Measurements from ENCODE around the gene BRAT1.

Gene BRAT1

GRCh38 chr7:2518737-2519118 is 36.6 kb downstream of the BRAT1 start:
- H4K5ac ChIP-seq (ENCODE audit: low read length), result no peak overlapping the region
- H3K4ac ChIP-seq (ENCODE audit: low read depth, low read length), result no peak overlapping the region
- no peak overlapping the region for H2BK15ac ChIP-seq (replicated peaks; ENCODE audit: low read depth)
- WGBS (ENCODE audit: extremely low coverage, insufficient coverage, low lambda C conversion rate), result no CpG with 5 or more reads among the region's 41 CpGs
- peak overlapping the region; percentile 77 for H3K4me2 ChIP-seq (ENCODE audit: low read length)
- H3K18ac ChIP-seq (ENCODE audit: low read length), result peak overlapping the region; percentile 7
- H3K36me3 ChIP-seq (ENCODE audit: control insufficient read depth, insufficient read depth, low read length), result no peaks in the 10 kb centered on the region
- no peak overlapping the region for H4K8ac ChIP-seq (ENCODE audit: low read depth, low read length)
- no peak overlapping the region for H3K23ac ChIP-seq (ENCODE audit: low read length)
- H2AK5ac ChIP-seq (ENCODE audit: low read length), result no peak overlapping the region
- H3K27me3 ChIP-seq (ENCODE audit: insufficient read depth, low read length, poor library complexity), result peaks cover 9% of the 10 kb centered on the region
- H2BK5ac ChIP-seq (ENCODE audit: low read length), result no peak overlapping the region
- H3K4me3 ChIP-seq (ENCODE audit: low read length), result peak overlapping the region; percentile 32
- H3K4me1 ChIP-seq (ENCODE audit: control insufficient read depth, low read depth, low read length), result peaks cover 14% of the 10 kb centered on the region
- no peak overlapping the region for H3K27ac ChIP-seq (ENCODE audit: low read depth, low read length)
- H3K79me2 ChIP-seq (ENCODE audit: control insufficient read depth, insufficient read depth, low read length), result no peaks in the 10 kb centered on the region
- H3K79me1 ChIP-seq (ENCODE audit: low read length), result no peaks in the 10 kb centered on the region
- no peak overlapping the region for H2BK120ac ChIP-seq (ENCODE audit: low read depth, low read length)
- no peak for DNase-seq
- peak overlapping the region; percentile 56 for H3K9ac ChIP-seq (ENCODE audit: low read length)
- H3K56ac ChIP-seq (ENCODE audit: low read length), result peak overlapping the region; percentile 82

GRCh38 chr7:2517678-2518507 is 37.4 kb downstream of the BRAT1 start:
- peak overlapping the region; percentile 45 for H3K23ac ChIP-seq (ENCODE audit: low read length)
- no peaks in the 10 kb centered on the region for H3K79me1 ChIP-seq (ENCODE audit: low read length)
- H3K18ac ChIP-seq (ENCODE audit: low read length), result peak overlapping the region; percentile 7
- H2AK5ac ChIP-seq (ENCODE audit: low read length), result peak overlapping the region; percentile 51
- H3K36me3 ChIP-seq (ENCODE audit: control insufficient read depth, insufficient read depth, low read length), result no peaks in the 10 kb centered on the region
- no peaks in the 10 kb centered on the region for H3K79me2 ChIP-seq (ENCODE audit: control insufficient read depth, insufficient read depth, low read length)
- no peak overlapping the region for H3K4me2 ChIP-seq (ENCODE audit: low read length)
- peaks cover 11% of the 10 kb centered on the region for H3K4me1 ChIP-seq (ENCODE audit: control insufficient read depth, low read depth, low read length)
- H2BK120ac ChIP-seq (ENCODE audit: low read depth, low read length), result no peak overlapping the region
- H3K4ac ChIP-seq (ENCODE audit: low read depth, low read length), result no peak overlapping the region
- no peak overlapping the region for H3K4me3 ChIP-seq (ENCODE audit: low read length)
- no peak overlapping the region for H3K9ac ChIP-seq (ENCODE audit: low read length)
- no peak overlapping the region for H2BK15ac ChIP-seq (replicated peaks; ENCODE audit: low read depth)
- peak; percentile 68 for DNase-seq
- no peak overlapping the region for H2BK5ac ChIP-seq (ENCODE audit: low read length)
- WGBS (ENCODE audit: extremely low coverage, insufficient coverage, low lambda C conversion rate), result no CpG with 5 or more reads among the region's 18 CpGs
- H3K27ac ChIP-seq (ENCODE audit: low read depth, low read length), result no peak overlapping the region
- peaks cover 9% of the 10 kb centered on the region for H3K27me3 ChIP-seq (ENCODE audit: insufficient read depth, low read length, poor library complexity)
- no peak overlapping the region for H4K8ac ChIP-seq (ENCODE audit: low read depth, low read length)
- H3K56ac ChIP-seq (ENCODE audit: low read length), result peak overlapping the region; percentile 82
- H4K5ac ChIP-seq (ENCODE audit: low read length), result no peak overlapping the region

GRCh38 chr7:2517026-2517425 is 38.3 kb downstream of the BRAT1 start:
- Histone ChIP-seq H3K79me1 (ENCODE audit: low read length) (no peaks in the 10 kb centered on the region), H3K27me3 (ENCODE audit: insufficient read depth, low read length, poor library complexity) (peaks cover 9% of the 10 kb centered on the region), H2BK5ac (ENCODE audit: low read length) (no peak overlapping the region), H3K23ac (ENCODE audit: low read length) (no peak overlapping the region), H3K79me2 (ENCODE audit: control insufficient read depth, insufficient read depth, low read length) (no peaks in the 10 kb centered on the region), H3K18ac (ENCODE audit: low read length) (no peak overlapping the region), H3K9ac (ENCODE audit: low read length) (no peak overlapping the region), H3K4me3 (ENCODE audit: low read length) (no peak overlapping the region), H2AK5ac (ENCODE audit: low read length) (no peak overlapping the region), H3K56ac (ENCODE audit: low read length) (no peak overlapping the region), H3K4ac (ENCODE audit: low read depth, low read length) (no peak overlapping the region), H4K5ac (ENCODE audit: low read length) (no peak overlapping the region), H3K36me3 (ENCODE audit: control insufficient read depth, insufficient read depth, low read length) (no peaks in the 10 kb centered on the region), H4K8ac (ENCODE audit: low read depth, low read length) (no peak overlapping the region), H2BK15ac (replicated peaks; ENCODE audit: low read depth) (no peak overlapping the region), H3K27ac (ENCODE audit: low read depth, low read length) (no peak overlapping the region), H2BK120ac (ENCODE audit: low read depth, low read length) (no peak overlapping the region), H3K4me1 (ENCODE audit: control insufficient read depth, low read depth, low read length) (peaks cover 11% of the 10 kb centered on the region), H3K4me2 (ENCODE audit: low read length) (no peak overlapping the region)
- peak; percentile 91 for DNase-seq
- WGBS (ENCODE audit: extremely low coverage, insufficient coverage, low lambda C conversion rate), result no CpG with 5 or more reads among the region's 8 CpGs

GRCh38 chr7:2516194-2516555 is 39.1 kb downstream of the BRAT1 start:
- Histone ChIP-seq H3K9ac (ENCODE audit: low read length) (no peak overlapping the region), H3K4me1 (ENCODE audit: control insufficient read depth, low read depth, low read length) (peaks cover 11% of the 10 kb centered on the region), H3K36me3 (ENCODE audit: control insufficient read depth, insufficient read depth, low read length) (no peaks in the 10 kb centered on the region), H3K56ac (ENCODE audit: low read length) (no peak overlapping the region), H3K27ac (ENCODE audit: low read depth, low read length) (no peak overlapping the region), H4K5ac (ENCODE audit: low read length) (no peak overlapping the region), H2AK5ac (ENCODE audit: low read length) (no peak overlapping the region), H3K18ac (ENCODE audit: low read length) (no peak overlapping the region), H4K8ac (ENCODE audit: low read depth, low read length) (no peak overlapping the region), H2BK15ac (replicated peaks; ENCODE audit: low read depth) (no peak overlapping the region), H3K4me3 (ENCODE audit: low read length) (no peak overlapping the region), H2BK5ac (ENCODE audit: low read length) (no peak overlapping the region), H3K23ac (ENCODE audit: low read length) (no peak overlapping the region), H2BK120ac (ENCODE audit: low read depth, low read length) (no peak overlapping the region), H3K4me2 (ENCODE audit: low read length) (no peak overlapping the region), H3K27me3 (ENCODE audit: insufficient read depth, low read length, poor library complexity) (peaks cover 7% of the 10 kb centered on the region), H3K79me2 (ENCODE audit: control insufficient read depth, insufficient read depth, low read length) (no peaks in the 10 kb centered on the region), H3K4ac (ENCODE audit: low read depth, low read length) (no peak overlapping the region), H3K79me1 (ENCODE audit: low read length) (no peaks in the 10 kb centered on the region)
- no CpG with 5 or more reads among the region's 8 CpGs for WGBS (ENCODE audit: extremely low coverage, insufficient coverage, low lambda C conversion rate)
- DNase-seq, result no peak

GRCh38 chr7:2515424-2516193 is 39.7 kb downstream of the BRAT1 start:
- no CpG with 5 or more reads among the region's 15 CpGs for WGBS (ENCODE audit: extremely low coverage, insufficient coverage, low lambda C conversion rate)
- Histone ChIP-seq H3K36me3 (ENCODE audit: control insufficient read depth, insufficient read depth, low read length) (no peaks in the 10 kb centered on the region), H3K4me2 (ENCODE audit: low read length) (no peak overlapping the region), H3K79me1 (ENCODE audit: low read length) (no peaks in the 10 kb centered on the region), H4K8ac (ENCODE audit: low read depth, low read length) (no peak overlapping the region), H3K79me2 (ENCODE audit: control insufficient read depth, insufficient read depth, low read length) (no peaks in the 10 kb centered on the region), H3K4ac (ENCODE audit: low read depth, low read length) (no peak overlapping the region), H3K27me3 (ENCODE audit: insufficient read depth, low read length, poor library complexity) (peaks cover 2% of the 10 kb centered on the region), H3K18ac (ENCODE audit: low read length) (no peak overlapping the region), H2BK15ac (replicated peaks; ENCODE audit: low read depth) (no peak overlapping the region), H2BK120ac (ENCODE audit: low read depth, low read length) (no peak overlapping the region), H3K4me3 (ENCODE audit: low read length) (no peak overlapping the region), H3K23ac (ENCODE audit: low read length) (no peak overlapping the region), H3K56ac (ENCODE audit: low read length) (no peak overlapping the region), H3K27ac (ENCODE audit: low read depth, low read length) (no peak overlapping the region), H3K9ac (ENCODE audit: low read length) (no peak overlapping the region), H3K4me1 (ENCODE audit: control insufficient read depth, low read depth, low read length) (peaks cover 11% of the 10 kb centered on the region), H2AK5ac (ENCODE audit: low read length) (no peak overlapping the region), H4K5ac (ENCODE audit: low read length) (no peak overlapping the region), H2BK5ac (ENCODE audit: low read length) (no peak overlapping the region)
- no peak for DNase-seq
